K562 (cell line): Measurements from ENCODE around the gene OR2H2. TPM values are rescaled to one million over a fixed set of nuclear protein-coding genes. Genes with fewer than 3 reads are reported as not detected.

Experiments
- BRF1 ChIP-seq: IDR thresholded peaks from 3 replicates; pipeline ENCODE4 v1.6.1; 2011; ENCODE audit warnings: borderline replicate concordance, mild to moderate bottlenecking; ENCODE audit not compliant: insufficient read length; ENCODE audit errors: extremely low read depth
- MCM2 ChIP-seq: fragments of 450-650 bp; IDR thresholded peaks from 2 replicates; pipeline ENCODE4 v1.6.1; 2017; ENCODE audit warnings: low read depth, mild to moderate bottlenecking
- MTA3 ChIP-seq: fragments of 450-650 bp; formaldehyde crosslinking; IDR thresholded peaks from 2 replicates; pipeline ENCODE4 v1.6.1; 2017; ENCODE audit warnings: mild to moderate bottlenecking, borderline replicate concordance
- MYC ChIP-seq, 2 experiments: fragments of 250-450 bp in 1 of 2; sonication (Bioruptor Pico) in 1 of 2; IDR thresholded peaks; 2 replicates each; pipeline versions ENCODE4 v1.5.1 to v1.6.1; 2012 to 2021; ENCODE audit warnings: low read depth in 2 of 2, borderline replicate concordance in 1 of 2, improper control_type of control experiment in 1 of 2, low read length in 1 of 2, mild to moderate bottlenecking in 1 of 2, moderate library complexity in 1 of 2
- SMARCA4 ChIP-seq: fragments of 450-650 bp; IDR thresholded peaks from 2 replicates; pipeline ENCODE4 v1.6.1; 2016
- SMARCC2 ChIP-seq: fragments of 450-650 bp; IDR thresholded peaks from 2 replicates; pipeline ENCODE4 v1.6.1; 2017; ENCODE audit warnings: antibody characterized with exemption, moderate library complexity, mild to moderate bottlenecking, low read depth
- TEAD1 ChIP-seq, 2 experiments: fragments of 450-650 bp in 1 of 2; sonication (generic) in 1 of 2; formaldehyde crosslinking; IDR thresholded peaks; 2 replicates each; pipeline versions ENCODE4 v1.4.0 to v1.8.0; 2020 to 2022; ENCODE audit warnings: mild to moderate bottlenecking in 2 of 2, missing genetic modification reagents in 1 of 2
- ZBTB7A ChIP-seq: IDR thresholded peaks from 2 replicates; pipeline ENCODE4 v1.6.1; 2011; ENCODE audit warnings: low read depth, mild to moderate bottlenecking, low read length, moderate library complexity, borderline replicate concordance; ENCODE audit not compliant: control insufficient read depth
- ZNF717 ChIP-seq: fragments of 250-450 bp; sonication (Bioruptor Pico); IDR thresholded peaks from 2 replicates; pipeline ENCODE4 v1.5.0; 2021
- polyA plus RNA-seq, 8 experiments: library from polyadenylated mRNA; depleted of rRNA in 4 of 8; stranded (reverse) in 5 of 8; unstranded in 3 of 8; fragments of >200 nt; fragmentation: Nextera tagmentation in 2 of 8; fragmentation: Illumina TruSeq in 1 of 8; extraction: Ambion mirVana in 2 of 8; extraction: Trizol in 1 of 8; gene quantifications; 2 replicates each; pipeline versions ENCODE4 v1.2.1 to v1.2.3, GENCODE V29; 2011 to 2014; ENCODE audit warnings: inconsistent platforms in 1 of 8, missing spikeins in 1 of 8
- total RNA-seq, 7 experiments: library from RNA; depleted of rRNA in 6 of 7; stranded (reverse); fragments of >200 nt in 6 of 7; fragmentation: Illumina TruSeq in 2 of 7; extraction: Trizol in 2 of 7; gene quantifications; 2 replicates each; pipeline versions ENCODE4 v1.2.1 to v1.2.3, GENCODE V29; 2011 to 2021; ENCODE audit warnings: low replicate concordance in 1 of 7
- TF ChIP-seq, protein P1 (sequence below), 2 experiments: IDR thresholded peaks; 2 replicates each; pipeline ENCODE4 v1.6.1; 2012; ENCODE audit warnings: improper control_type of control experiment in 2 of 2, low read depth in 2 of 2, low read length in 2 of 2, borderline replicate concordance in 1 of 2
- TF ChIP-seq, protein P2 (sequence below): fragments of 450-650 bp; formaldehyde crosslinking; IDR thresholded peaks from 2 replicates; pipeline ENCODE4 v1.4.0; 2022; ENCODE audit warnings: missing genetic modification characterization
- TF ChIP-seq, protein P3 (sequence below): IDR thresholded peaks from 2 replicates; pipeline ENCODE4 v1.6.1; 2011; ENCODE audit warnings: borderline replicate concordance, low read depth, mild to moderate bottlenecking, moderate library complexity, low read length; ENCODE audit not compliant: insufficient read depth, poor library complexity, severe bottlenecking
- TF ChIP-seq, protein P4 (sequence below): fragments of 450-650 bp; IDR thresholded peaks from 2 replicates; pipeline ENCODE4 v1.6.1; 2016; ENCODE audit warnings: antibody characterized with exemption
- TF ChIP-seq, protein P5 (sequence below): fragments of 450-650 bp; formaldehyde crosslinking; IDR thresholded peaks from 2 replicates; pipeline ENCODE4 v1.4.0; 2020; ENCODE audit warnings: mild to moderate bottlenecking, moderate library complexity
- TF ChIP-seq, protein P6 (sequence below), 2 experiments: fragments of 200-800 bp in 1 of 2; sonication (Bioruptor generic) in 1 of 2; sonication (generic) in 1 of 2; formaldehyde crosslinking in 1 of 2; IDR thresholded peaks in 1 of 2; conservative IDR thresholded peaks in 1 of 2; 2 replicates each; pipeline versions ENCODE4 v1.5.0 to v1.6.1; 2016 to 2020; ENCODE audit warnings: missing compliant biosample characterization in 1 of 2, missing genetic modification characterization in 1 of 2, missing genetic modification reagents in 1 of 2

Gene OR2H2
- total and polyA plus RNA-seq, 9 of the 15 experiments (the other 6 are each of a cell fraction or from before 2014, with no cell fraction given): not detected

DNA sequence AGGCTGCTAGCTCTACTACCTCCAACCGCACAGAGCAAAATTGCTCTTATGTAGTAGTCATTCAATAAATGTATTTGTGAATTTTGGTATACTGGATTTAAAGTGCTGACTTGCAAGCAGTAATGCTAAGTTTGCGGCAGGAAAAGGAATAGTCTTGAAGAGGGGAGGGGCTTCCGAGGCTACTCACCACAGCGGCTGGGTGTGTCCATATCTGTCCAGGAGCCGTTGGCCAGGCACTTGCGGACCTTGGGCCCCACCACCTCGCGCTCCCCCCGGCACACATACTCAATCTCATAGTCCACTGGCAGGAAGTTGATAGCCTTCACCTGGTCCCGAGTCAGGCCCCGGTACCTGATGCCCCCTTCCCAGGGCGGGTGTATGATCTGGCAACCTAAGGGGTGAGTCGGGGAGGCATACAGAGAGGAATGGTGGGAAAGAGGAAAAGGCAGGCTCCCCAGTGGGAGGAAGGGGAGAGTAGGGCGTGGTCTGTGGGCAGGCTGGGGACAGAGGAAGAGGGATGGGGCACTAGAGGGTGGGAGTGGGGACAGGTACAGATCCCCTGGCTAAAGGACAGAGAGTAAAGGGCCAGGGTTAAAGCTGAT is 46.4 kb downstream of the OR2H2 start (continued):
- peak; percentile 43; the same call in 1 of the 2 replicates for TF ChIP-seq MYC (IDR thresholded peaks at IDR 0.05; ENCODE audit: low read depth, low read length)
- no peak for TF ChIP-seq MYC (CRISPR knock-in tag; IDR thresholded peaks at IDR 0.05; ENCODE audit: borderline replicate concordance, low read depth)
- TF ChIP-seq, protein P1, sequence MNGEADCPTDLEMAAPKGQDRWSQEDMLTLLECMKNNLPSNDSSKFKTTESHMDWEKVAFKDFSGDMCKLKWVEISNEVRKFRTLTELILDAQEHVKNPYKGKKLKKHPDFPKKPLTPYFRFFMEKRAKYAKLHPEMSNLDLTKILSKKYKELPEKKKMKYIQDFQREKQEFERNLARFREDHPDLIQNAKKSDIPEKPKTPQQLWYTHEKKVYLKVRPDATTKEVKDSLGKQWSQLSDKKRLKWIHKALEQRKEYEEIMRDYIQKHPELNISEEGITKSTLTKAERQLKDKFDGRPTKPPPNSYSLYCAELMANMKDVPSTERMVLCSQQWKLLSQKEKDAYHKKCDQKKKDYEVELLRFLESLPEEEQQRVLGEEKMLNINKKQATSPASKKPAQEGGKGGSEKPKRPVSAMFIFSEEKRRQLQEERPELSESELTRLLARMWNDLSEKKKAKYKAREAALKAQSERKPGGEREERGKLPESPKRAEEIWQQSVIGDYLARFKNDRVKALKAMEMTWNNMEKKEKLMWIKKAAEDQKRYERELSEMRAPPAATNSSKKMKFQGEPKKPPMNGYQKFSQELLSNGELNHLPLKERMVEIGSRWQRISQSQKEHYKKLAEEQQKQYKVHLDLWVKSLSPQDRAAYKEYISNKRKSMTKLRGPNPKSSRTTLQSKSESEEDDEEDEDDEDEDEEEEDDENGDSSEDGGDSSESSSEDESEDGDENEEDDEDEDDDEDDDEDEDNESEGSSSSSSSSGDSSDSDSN (IDR thresholded peaks at IDR 0.05; ENCODE audit: borderline replicate concordance in 1 of 2, low read depth in 2 of 2, low read length in 2 of 2): 0 out of 4 replicates have a peak, but pooled peaks have one; percentile 49 to 50
- TF ChIP-seq, protein P2, sequence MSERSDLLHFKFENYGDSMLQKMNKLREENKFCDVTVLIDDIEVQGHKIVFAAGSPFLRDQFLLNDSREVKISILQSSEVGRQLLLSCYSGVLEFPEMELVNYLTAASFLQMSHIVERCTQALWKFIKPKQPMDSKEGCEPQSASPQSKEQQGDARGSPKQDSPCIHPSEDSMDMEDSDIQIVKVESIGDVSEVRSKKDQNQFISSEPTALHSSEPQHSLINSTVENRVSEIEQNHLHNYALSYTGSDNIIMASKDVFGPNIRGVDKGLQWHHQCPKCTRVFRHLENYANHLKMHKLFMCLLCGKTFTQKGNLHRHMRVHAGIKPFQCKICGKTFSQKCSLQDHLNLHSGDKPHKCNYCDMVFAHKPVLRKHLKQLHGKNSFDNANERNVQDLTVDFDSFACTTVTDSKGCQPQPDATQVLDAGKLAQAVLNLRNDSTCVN (CRISPR knock-in tag): peak; percentile 78; the same call in 1 of the 2 replicates
- TF ChIP-seq ZNF717 (CRISPR knock-in tag): no peak
- TF ChIP-seq MTA3: peak; percentile 59; the same call in 1 of the 2 replicates
- TF ChIP-seq, protein P3, sequence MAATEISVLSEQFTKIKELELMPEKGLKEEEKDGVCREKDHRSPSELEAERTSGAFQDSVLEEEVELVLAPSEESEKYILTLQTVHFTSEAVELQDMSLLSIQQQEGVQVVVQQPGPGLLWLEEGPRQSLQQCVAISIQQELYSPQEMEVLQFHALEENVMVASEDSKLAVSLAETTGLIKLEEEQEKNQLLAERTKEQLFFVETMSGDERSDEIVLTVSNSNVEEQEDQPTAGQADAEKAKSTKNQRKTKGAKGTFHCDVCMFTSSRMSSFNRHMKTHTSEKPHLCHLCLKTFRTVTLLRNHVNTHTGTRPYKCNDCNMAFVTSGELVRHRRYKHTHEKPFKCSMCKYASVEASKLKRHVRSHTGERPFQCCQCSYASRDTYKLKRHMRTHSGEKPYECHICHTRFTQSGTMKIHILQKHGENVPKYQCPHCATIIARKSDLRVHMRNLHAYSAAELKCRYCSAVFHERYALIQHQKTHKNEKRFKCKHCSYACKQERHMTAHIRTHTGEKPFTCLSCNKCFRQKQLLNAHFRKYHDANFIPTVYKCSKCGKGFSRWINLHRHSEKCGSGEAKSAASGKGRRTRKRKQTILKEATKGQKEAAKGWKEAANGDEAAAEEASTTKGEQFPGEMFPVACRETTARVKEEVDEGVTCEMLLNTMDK: no peak
- peak; percentile 25; the same call in 1 of the 2 replicates for TF ChIP-seq SMARCA4
- TF ChIP-seq, protein P4, sequence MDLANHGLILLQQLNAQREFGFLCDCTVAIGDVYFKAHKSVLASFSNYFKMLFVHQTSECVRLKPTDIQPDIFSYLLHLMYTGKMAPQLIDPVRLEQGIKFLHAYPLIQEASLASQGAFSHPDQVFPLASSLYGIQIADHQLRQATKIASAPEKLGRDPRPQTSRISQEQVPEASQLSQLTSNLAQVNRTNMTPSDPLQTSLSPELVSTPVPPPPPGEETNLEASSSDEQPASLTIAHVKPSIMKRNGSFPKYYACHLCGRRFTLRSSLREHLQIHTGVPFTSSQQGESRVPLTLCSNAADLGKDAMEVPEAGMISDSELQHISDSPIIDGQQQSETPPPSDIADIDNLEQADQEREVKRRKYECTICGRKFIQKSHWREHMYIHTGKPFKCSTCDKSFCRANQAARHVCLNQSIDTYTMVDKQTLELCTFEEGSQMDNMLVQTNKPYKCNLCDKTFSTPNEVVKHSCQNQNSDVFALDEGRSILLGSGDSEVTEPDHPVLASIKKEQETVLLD: peak; percentile 67; the same call in 1 of the 2 replicates
- no peak for TF ChIP-seq SMARCC2
- no peak for TF ChIP-seq MCM2
- TF ChIP-seq TEAD1 (CRISPR knock-in tag; IDR thresholded peaks at IDR 0.05): peak in 1 of 2 experiments; percentile 19; a peak in 1 of 4 replicates
- 0 out of 2 replicates have a peak, but pooled peaks have one; percentile 65 for TF ChIP-seq ZBTB7A
- TF ChIP-seq, protein P5, sequence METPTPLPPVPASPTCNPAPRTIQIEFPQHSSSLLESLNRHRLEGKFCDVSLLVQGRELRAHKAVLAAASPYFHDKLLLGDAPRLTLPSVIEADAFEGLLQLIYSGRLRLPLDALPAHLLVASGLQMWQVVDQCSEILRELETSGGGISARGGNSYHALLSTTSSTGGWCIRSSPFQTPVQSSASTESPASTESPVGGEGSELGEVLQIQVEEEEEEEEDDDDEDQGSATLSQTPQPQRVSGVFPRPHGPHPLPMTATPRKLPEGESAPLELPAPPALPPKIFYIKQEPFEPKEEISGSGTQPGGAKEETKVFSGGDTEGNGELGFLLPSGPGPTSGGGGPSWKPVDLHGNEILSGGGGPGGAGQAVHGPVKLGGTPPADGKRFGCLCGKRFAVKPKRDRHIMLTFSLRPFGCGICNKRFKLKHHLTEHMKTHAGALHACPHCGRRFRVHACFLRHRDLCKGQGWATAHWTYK (CRISPR knock-in tag): 0 out of 2 replicates have a peak, but pooled peaks have one; percentile 10
- TF ChIP-seq BRF1: no peak
- TF ChIP-seq, protein P6, sequence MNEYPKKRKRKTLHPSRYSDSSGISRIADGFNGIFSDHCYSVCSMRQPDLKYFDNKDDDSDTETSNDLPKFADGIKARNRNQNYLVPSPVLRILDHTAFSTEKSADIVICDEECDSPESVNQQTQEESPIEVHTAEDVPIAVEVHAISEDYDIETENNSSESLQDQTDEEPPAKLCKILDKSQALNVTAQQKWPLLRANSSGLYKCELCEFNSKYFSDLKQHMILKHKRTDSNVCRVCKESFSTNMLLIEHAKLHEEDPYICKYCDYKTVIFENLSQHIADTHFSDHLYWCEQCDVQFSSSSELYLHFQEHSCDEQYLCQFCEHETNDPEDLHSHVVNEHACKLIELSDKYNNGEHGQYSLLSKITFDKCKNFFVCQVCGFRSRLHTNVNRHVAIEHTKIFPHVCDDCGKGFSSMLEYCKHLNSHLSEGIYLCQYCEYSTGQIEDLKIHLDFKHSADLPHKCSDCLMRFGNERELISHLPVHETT (CRISPR knock-in tag; conservative IDR thresholded peaks at IDR 0.05 in 1 of 2, IDR thresholded peaks at IDR 0.05 in 1 of 2): no peak
